A673 (cell line): ENCODE results near the gene ENGASE. TPM values are rescaled to one million over a fixed set of nuclear protein-coding genes. Genes with fewer than 3 reads are reported as not detected.

Experiments used
- BruUV-seq: library from RNA; stranded (reverse); fragments of 400-500 nt; replicated peaks from 2 replicates; lab custom pipeline; 2021; lab: Mats Ljungman, UMichigan
- CTCF ChIA-PET: fragments of 300-600 bp; sonication (Branson Sonifier 250); formaldehyde crosslinking; loops from one replicate; lab custom pipeline; 2022; ENCODE audit warnings: antibody characterized with exemption; lab: Charles Lee
- POLR2A ChIA-PET: fragments of 300-600 bp; sonication (Branson Sonifier 250); formaldehyde crosslinking; loops from one replicate; lab custom pipeline; 2022; ENCODE audit warnings: antibody characterized with exemption; ENCODE audit not compliant: low non-redundant PET; lab: Charles Lee
- DNase-seq: peaks from one replicate; pipeline ENCODE4 v3.0.0-alpha.2; 2015; ENCODE audit warnings: low spot score
- H3K27ac ChIP-seq: fragments of 200-600 bp; sonication (generic); 2 replicates; pipeline ENCODE4 v1.5.1; 2016; ENCODE audit warnings: mixed run types, low read depth, mild to moderate bottlenecking, mixed read lengths, antibody characterized with exemption, low read length; ENCODE audit not compliant: poor library complexity, severe bottlenecking
- H3K27me3 ChIP-seq: fragments of 200-600 bp; sonication (generic); replicated peaks from 2 replicates; pipeline ENCODE4 v1.6.1; 2017; ENCODE audit warnings: mixed run types, low read depth, mild to moderate bottlenecking, mixed read lengths, antibody characterized with exemption, low read length; ENCODE audit not compliant: insufficient read depth, poor library complexity
- H3K36me3 ChIP-seq: fragments of 200-600 bp; sonication (generic); 2 replicates; pipeline ENCODE4 v1.6.1; 2016; ENCODE audit warnings: mixed run types, mild to moderate bottlenecking, mixed read lengths, antibody characterized with exemption, low read length; ENCODE audit not compliant: insufficient read depth, poor library complexity, severe bottlenecking
- H3K4me1 ChIP-seq: fragments of 200-600 bp; sonication (generic); 2 replicates; pipeline ENCODE4 v1.6.1; 2017; ENCODE audit warnings: mixed run types, mild to moderate bottlenecking, mixed read lengths, antibody characterized with exemption, low read length; ENCODE audit not compliant: insufficient read depth, poor library complexity, severe bottlenecking
- H3K4me3 ChIP-seq: fragments of 200-600 bp; sonication (generic); 2 replicates; pipeline ENCODE4 v1.5.1; 2016; ENCODE audit warnings: low read depth, mixed run types, mild to moderate bottlenecking, mixed read lengths, low read length; ENCODE audit not compliant: poor library complexity, severe bottlenecking
- H3K9me3 ChIP-seq: fragments of 200-600 bp; sonication (generic); 2 replicates; pipeline ENCODE4 v1.6.1; 2016; ENCODE audit warnings: mixed run types, low read depth, mild to moderate bottlenecking, mixed read lengths, antibody characterized with exemption, low read length; ENCODE audit not compliant: poor library complexity, severe bottlenecking
- EZH2 ChIP-seq: fragments of 200-600 bp; sonication (generic); IDR thresholded peaks from 2 replicates; pipeline ENCODE4 v1.6.1; 2017; ENCODE audit warnings: borderline replicate concordance, low read depth, mild to moderate bottlenecking, mixed read lengths, antibody characterized with exemption, low read length; ENCODE audit not compliant: poor library complexity, severe bottlenecking
- intact Hi-C: fragments of 100-400 bp; cut with micrococcal nuclease; formaldehyde crosslinking; loops from one replicate; pipeline ENCODE4 v1.10.0; 2022; ENCODE audit not compliant: unreplicated experiment
- total RNA-seq: library from RNA; stranded (reverse); gene quantifications from 2 replicates; pipeline ENCODE4 v1.2.3, GENCODE V29; 2021
- TF ChIP-seq, protein P1 (sequence below): fragments of 300-800, 200-600 bp; sonication (generic); conservative IDR thresholded peaks from 2 replicates; pipeline ENCODE4 v1.5.1; 2017; ENCODE audit warnings: low read depth, mild to moderate bottlenecking, antibody characterized with exemption, low read length, moderate library complexity, mixed read lengths

Gene ENGASE
- total RNA-seq, 1 experiment from 2014 or later = 24.4 TPM

DNA sequence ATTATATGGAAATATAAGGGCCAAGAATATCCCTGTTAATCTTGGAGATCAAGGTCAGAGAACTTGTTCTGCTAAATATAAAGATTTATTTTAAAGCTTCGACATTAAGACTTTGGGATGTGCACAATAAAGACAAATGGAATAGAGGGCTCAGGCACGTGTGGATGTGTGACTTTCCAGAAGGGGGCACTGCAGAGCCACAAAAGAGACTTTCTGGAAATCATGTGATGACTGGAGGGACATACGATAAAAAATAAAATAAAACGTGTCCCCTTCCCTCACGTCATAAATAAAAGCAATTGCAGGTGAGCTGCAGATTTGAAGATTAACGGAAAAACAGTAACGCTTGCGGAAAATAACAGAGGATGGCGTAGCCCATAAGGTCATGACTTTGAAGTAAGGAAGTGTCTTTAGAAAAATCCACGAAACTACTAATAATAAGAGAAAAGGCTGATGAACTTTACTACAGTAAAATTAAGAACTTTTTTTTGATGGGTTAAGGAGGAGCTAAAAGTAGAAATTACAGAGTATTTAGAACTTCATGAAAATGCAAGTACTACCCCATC is 9.4 kb upstream of the ENGASE start:
- intact Hi-C loops = no loop called here
- H3K27ac ChIP-seq = no peak overlapping the region
- ChIA-PET CTCF (no interaction called here), POLR2A (no interaction called here)
- no peaks in the 10 kb centered on the region for H3K9me3 ChIP-seq
- peak; percentile 63 for DNase-seq
- TF ChIP-seq, protein P1, sequence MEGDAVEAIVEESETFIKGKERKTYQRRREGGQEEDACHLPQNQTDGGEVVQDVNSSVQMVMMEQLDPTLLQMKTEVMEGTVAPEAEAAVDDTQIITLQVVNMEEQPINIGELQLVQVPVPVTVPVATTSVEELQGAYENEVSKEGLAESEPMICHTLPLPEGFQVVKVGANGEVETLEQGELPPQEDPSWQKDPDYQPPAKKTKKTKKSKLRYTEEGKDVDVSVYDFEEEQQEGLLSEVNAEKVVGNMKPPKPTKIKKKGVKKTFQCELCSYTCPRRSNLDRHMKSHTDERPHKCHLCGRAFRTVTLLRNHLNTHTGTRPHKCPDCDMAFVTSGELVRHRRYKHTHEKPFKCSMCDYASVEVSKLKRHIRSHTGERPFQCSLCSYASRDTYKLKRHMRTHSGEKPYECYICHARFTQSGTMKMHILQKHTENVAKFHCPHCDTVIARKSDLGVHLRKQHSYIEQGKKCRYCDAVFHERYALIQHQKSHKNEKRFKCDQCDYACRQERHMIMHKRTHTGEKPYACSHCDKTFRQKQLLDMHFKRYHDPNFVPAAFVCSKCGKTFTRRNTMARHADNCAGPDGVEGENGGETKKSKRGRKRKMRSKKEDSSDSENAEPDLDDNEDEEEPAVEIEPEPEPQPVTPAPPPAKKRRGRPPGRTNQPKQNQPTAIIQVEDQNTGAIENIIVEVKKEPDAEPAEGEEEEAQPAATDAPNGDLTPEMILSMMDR = peak; percentile 75
- no peak for TF ChIP-seq EZH2
- no TSS peak for BruUV-seq
- H3K4me3 ChIP-seq = no peak overlapping the region
- no peaks in the 10 kb centered on the region for H3K27me3 ChIP-seq
- H3K36me3 ChIP-seq = no peaks in the 10 kb centered on the region
- no peaks in the 10 kb centered on the region for H3K4me1 ChIP-seq

DNA sequence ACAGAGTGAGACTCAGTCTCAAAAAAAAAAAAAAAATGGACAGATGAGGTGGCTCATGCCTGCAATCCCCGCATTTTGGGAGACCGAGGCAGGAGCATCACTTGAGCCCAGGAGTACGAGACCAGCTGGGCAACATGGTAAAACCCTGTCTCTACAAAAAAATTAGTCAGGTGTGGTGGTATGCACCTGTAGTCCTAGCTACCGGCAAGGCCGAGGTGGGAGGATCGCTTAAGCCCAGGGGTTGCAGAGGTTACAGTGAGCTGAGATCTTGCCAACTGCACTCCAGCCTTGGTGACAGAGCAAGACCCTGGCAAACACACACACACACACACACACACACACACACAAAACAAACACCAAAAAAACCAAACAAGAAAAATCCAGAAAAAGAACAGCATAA is 7.7 kb upstream of the ENGASE start:
- Histone ChIP-seq H3K27me3 (no peaks in the 10 kb centered on the region), H3K4me1 (no peaks in the 10 kb centered on the region), H3K9me3 (no peaks in the 10 kb centered on the region), H3K36me3 (no peaks in the 10 kb centered on the region), H3K4me3 (no peak overlapping the region), H3K27ac (no peak overlapping the region)
- no peak for DNase-seq
- no peak for TF ChIP-seq EZH2
- TF ChIP-seq, protein P1 = no peak
- intact Hi-C loops = no loop called here
- ChIA-PET POLR2A (no interaction called here), CTCF (interaction anchor here (0.8 kb wide), 1 partner anchor 326 kb away, joined by 4 read pairs; no protein-coding TSS in a partner anchor)
- BruUV-seq = no TSS peak

DNA sequence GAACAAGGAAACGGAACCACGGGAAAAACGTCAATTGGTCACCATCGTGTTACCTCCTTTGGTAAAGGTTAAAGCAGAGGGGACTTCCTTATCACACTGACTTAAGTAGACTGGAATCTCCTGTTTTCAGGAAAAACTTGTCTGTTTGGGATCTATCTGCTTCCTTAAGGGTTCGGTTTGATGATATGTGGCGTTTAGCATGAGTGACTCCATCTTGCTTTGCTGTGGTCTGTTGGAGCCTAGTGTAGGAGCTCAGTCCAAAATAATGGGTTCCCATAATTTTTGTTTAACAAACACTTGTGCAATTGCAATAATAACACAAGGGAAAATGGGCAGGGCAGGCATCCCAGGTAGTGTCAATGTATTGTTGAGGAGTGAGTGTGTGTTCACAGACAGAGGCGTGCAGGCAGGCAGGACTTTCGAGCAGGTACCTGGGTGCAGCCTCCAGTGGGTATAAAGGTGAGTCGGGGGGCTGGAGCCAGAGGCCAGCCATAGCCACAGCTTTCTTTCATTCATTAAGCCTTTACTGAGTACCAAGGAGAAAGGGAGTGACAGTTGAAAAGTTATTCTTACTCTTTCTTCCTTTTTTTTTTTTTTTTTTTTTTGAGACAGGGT is 4.3 kb upstream of the ENGASE start:
- Histone ChIP-seq H3K4me3 (no peak overlapping the region), H3K27me3 (no peaks in the 10 kb centered on the region), H3K27ac (no peak overlapping the region), H3K9me3 (no peaks in the 10 kb centered on the region), H3K4me1 (no peaks in the 10 kb centered on the region), H3K36me3 (no peaks in the 10 kb centered on the region)
- TF ChIP-seq EZH2 = no peak
- TF ChIP-seq, protein P1 = no peak
- ChIA-PET CTCF (interaction anchor here (0.8 kb wide), 1 partner anchor 28 kb away, joined by 3 read pairs; no protein-coding TSS in a partner anchor), POLR2A (no interaction called here)
- no TSS peak for BruUV-seq
- no peak for DNase-seq
- intact Hi-C loops = no loop called here
